ENCODE results near the gene TTLL5. TPM values are rescaled to one million over a fixed set of nuclear protein-coding genes. Genes with fewer than 3 reads are reported as not detected.
A peak's percentile ranks its signal among the peaks of the same experiment; 100 is the strongest.

The TTLL5 gene
- total RNA-seq, 1 experiment from 2014 or later: 35.7 TPM

- Histone ChIP-seq H3K27me3 (ENCODE audit: insufficient read depth, low read length) (no peaks in the 10 kb centered on the region), H3T11ph (ENCODE audit: low read length) (no peak overlapping the region), H2BK15ac (ENCODE audit: low read depth, low read length) (no peak overlapping the region), H2AFZ (ENCODE audit: low read length) (no peak overlapping the region), H2AK5ac (ENCODE audit: insufficient read length, low read length) (no peak overlapping the region), H3K9ac (ENCODE audit: extremely low read depth, insufficient read length, low read length) (no peak overlapping the region), H3K4ac (ENCODE audit: low read depth, low read length) (no peak overlapping the region), H4K20me1 (ENCODE audit: control insufficient read depth, insufficient read depth, insufficient read length) (no peaks in the 10 kb centered on the region), H2BK5ac (ENCODE audit: insufficient read length, low read length) (no peak overlapping the region), H3K4me1 (ENCODE audit: insufficient read depth, low read length) (no peaks in the 10 kb centered on the region), H3K9me3 (ENCODE audit: control insufficient read depth, low read depth, low read length) (no peaks in the 10 kb centered on the region), H3K27ac (ENCODE audit: insufficient read length, low read depth, low read length) (no peak overlapping the region), H3K79me2 (ENCODE audit: insufficient read depth, low read length) (no peaks in the 10 kb centered on the region), H2BK20ac (ENCODE audit: low read depth, low read length, poor library complexity, severe bottlenecking) (no peak overlapping the region), H4K8ac (replicated peaks; ENCODE audit: insufficient read length, low read depth, low read length) (no peak overlapping the region), H3K23ac (ENCODE audit: insufficient read length, low read depth, low read length) (no peak overlapping the region), H3K18ac (ENCODE audit: insufficient read length, low read depth, low read length) (no peak overlapping the region), H3K56ac (ENCODE audit: insufficient read length, low read depth, low read length) (no peak overlapping the region), H3K14ac (ENCODE audit: insufficient read depth, low read length) (no peak overlapping the region), H3K4me2 (ENCODE audit: insufficient read depth, insufficient read length, low read length) (no peak overlapping the region), H2BK120ac (ENCODE audit: low read depth, low read length, poor library complexity, severe bottlenecking) (no peak overlapping the region), H4K91ac (ENCODE audit: insufficient read length, low read depth, low read length) (no peak overlapping the region), H2BK12ac (ENCODE audit: insufficient read length, low read depth, low read length) (no peak overlapping the region), H3K79me1 (ENCODE audit: insufficient read depth, low read depth, low read length, poor library complexity, severe bottlenecking) (no peaks in the 10 kb centered on the region), H3K23me2 (ENCODE audit: insufficient read length, low read depth, low read length, poor library complexity, severe bottlenecking) (no peaks in the 10 kb centered on the region), H4K5ac (ENCODE audit: insufficient read length, low read depth, low read length) (no peak overlapping the region)
- TF ChIP-seq CTCF (conservative IDR thresholded peaks at IDR 0.05): no peak
- WGBS (ENCODE audit: extremely low coverage, insufficient read length, low lambda C conversion rate): no CpG with 5 or more reads among the region's 1 CpG
- H3K4me3 Mint-ChIP-seq: no peak overlapping the region
- H3K27ac Mint-ChIP-seq: peak overlapping the region in 1 of 3 experiments; percentile 13; a peak in 1 of 7 replicates
- no peak for DNase-seq
- H3K9me3 Mint-ChIP-seq: no peaks in the 10 kb centered on the region; a peak in 2 of 5 replicates
- H3K36me3 Mint-ChIP-seq (ENCODE audit: insufficient read depth in 1 of 3, low read depth in 3 of 3): peaks cover 10 to 15% (median 14%) of the 10 kb centered on the region in 3 experiments; a peak in 6 of 7 replicates
- no peaks in the 10 kb centered on the region for H3K27me3 Mint-ChIP-seq (ENCODE audit: low read depth)
- peaks cover 6 to 15% of the 10 kb centered on the region in 2 experiments for H3K4me1 Mint-ChIP-seq
Measured at GRCh38 chr14:75802486-75802885, 141.4 kb downstream of the TTLL5 start.
